HCT116 (cell line): ENCODE measurements around the gene KLK6. TPM values are rescaled to one million over a fixed set of nuclear protein-coding genes. Genes with fewer than 3 reads are reported as not detected.

ENCODE experiments used
- ATAC-seq: fragments of 200-7000 bp; cut with Tn5 transposase; 2 replicates; pipeline ENCODE4 v1.9.1; 2020; ENCODE audit warnings: mild to moderate bottlenecking, moderate library complexity
- BruUV-seq: library from RNA; stranded (reverse); fragments of 400-500 nt; replicated peaks from 2 replicates; lab custom pipeline; 2021; lab: Mats Ljungman, UMichigan
- CTCF ChIA-PET: fragments of 300-600 bp; sonication (Branson Sonifier 250); formaldehyde crosslinking; loops from one replicate; lab custom pipeline; 2021; ENCODE audit warnings: antibody characterized with exemption; lab: Charles Lee
- POLR2A ChIA-PET: fragments of 300-600, 350-600 bp; sonication (Branson Sonifier 250); formaldehyde crosslinking; loops from one replicate; lab custom pipeline; 2021; ENCODE audit warnings: antibody characterized with exemption; lab: Charles Lee
- RAD21 ChIA-PET, 2 experiments: fragments of 300-600 bp; sonication (Branson Sonifier 250); formaldehyde crosslinking; loops; one replicate each; lab custom pipeline; 2023; ENCODE audit warnings: low total read pairs in 2 of 2; ENCODE audit not compliant: uncharacterized antibody in 2 of 2, unreplicated experiment in 2 of 2, low non-redundant PET in 1 of 2; lab: Charles Lee
- DNase-seq: peaks from one replicate; pipeline ENCODE4 v3.0.0-alpha.2; 2010; ENCODE audit warnings: low read depth, low spot score
- H2AFZ ChIP-seq: fragments of 200-600 bp; shearing (Covaris generic), sonication (generic); 2 replicates; pipeline ENCODE4 v1.6.1; 2017; ENCODE audit warnings: low read depth, mixed run types, mixed read lengths, antibody characterized with exemption, low read length; ENCODE audit not compliant: poor library complexity, severe bottlenecking
- H3K27ac ChIP-seq: 2 replicates; pipeline ENCODE4 v1.5.1; 2012; ENCODE audit warnings: low read depth, low read length
- H3K27me3 ChIP-seq: fragments of 200-600 bp; sonication (generic); 2 replicates; pipeline ENCODE4 v1.6.1; 2016; ENCODE audit warnings: mixed run types, low read length, mixed read lengths; ENCODE audit not compliant: insufficient read depth
- H3K36me3 ChIP-seq, 2 experiments: fragments of 200-500 bp in 1 of 2; fragments of 200-600 bp in 1 of 2; sonication (Bioruptor generic) in 1 of 2; sonication (generic) in 1 of 2; 2 replicates each; pipeline versions ENCODE4 v1.5.1 to v1.6.1; 2014 to 2016; ENCODE audit warnings: low read length in 2 of 2, inconsistent platforms in 1 of 2, mixed read lengths in 1 of 2, mixed run types in 1 of 2; ENCODE audit not compliant: insufficient read depth in 2 of 2, control insufficient read depth in 1 of 2
- H3K4me1 ChIP-seq, 2 experiments: fragments of 200-600 bp in 1 of 2; sonication (generic) in 1 of 2; 2 replicates each; pipeline versions ENCODE4 v1.5.1 to v1.6.1; 2012 to 2017; ENCODE audit warnings: low read length in 2 of 2, inconsistent platforms in 1 of 2, mild to moderate bottlenecking in 1 of 2, mixed read lengths in 1 of 2, mixed run types in 1 of 2, moderate library complexity in 1 of 2; ENCODE audit not compliant: insufficient read depth in 2 of 2, control insufficient read depth in 1 of 2
- H3K4me2 ChIP-seq: fragments of 200-600 bp; sonication (generic); 2 replicates; pipeline ENCODE4 v1.6.1; 2017; ENCODE audit warnings: mixed run types, low read length, mixed read lengths
- H3K4me3 ChIP-seq, 2 experiments: fragments of 200-600 bp in 1 of 2; sonication (generic) in 1 of 2; replicated peaks in 1 of 2; 2 replicates each; pipeline ENCODE4 v1.5.1; 2011 to 2016; ENCODE audit warnings: low read length in 2 of 2, control low read depth in 1 of 2, low read depth in 1 of 2, mild to moderate bottlenecking in 1 of 2, mixed read lengths in 1 of 2, mixed run types in 1 of 2
- H3K79me2 ChIP-seq: fragments of 200-600 bp; sonication (generic); 2 replicates; pipeline ENCODE4 v1.6.1; 2017; ENCODE audit warnings: mild to moderate bottlenecking, mixed run types, low read length, moderate library complexity, mixed read lengths; ENCODE audit not compliant: insufficient read depth
- H3K9ac ChIP-seq: fragments of 200-600 bp; sonication (generic); 2 replicates; pipeline ENCODE4 v1.6.1; 2016; ENCODE audit warnings: low read length, mixed read lengths
- H3K9me2 ChIP-seq: fragments of 200-600 bp; sonication (generic), shearing (Covaris generic); 2 replicates; pipeline ENCODE4 v1.6.1; 2017; ENCODE audit warnings: mixed run types, mild to moderate bottlenecking, moderate library complexity; ENCODE audit not compliant: insufficient read depth
- H3K9me3 ChIP-seq, 2 experiments: fragments of 200-500 bp in 1 of 2; fragments of 200-600 bp in 1 of 2; sonication (Bioruptor generic) in 1 of 2; sonication (generic) in 1 of 2; 2 replicates each; pipeline ENCODE4 v1.6.1; 2014 to 2017; ENCODE audit warnings: low read length in 2 of 2, mixed read lengths in 2 of 2, inconsistent platforms in 1 of 2, low read depth in 1 of 2, mild to moderate bottlenecking in 1 of 2, mixed run types in 1 of 2, moderate library complexity in 1 of 2; ENCODE audit not compliant: control insufficient read depth in 1 of 2, insufficient read depth in 1 of 2
- H4K20me1 ChIP-seq: fragments of 200-600 bp; sonication (generic), shearing (Covaris generic); 2 replicates; pipeline ENCODE4 v1.6.1; 2017; ENCODE audit warnings: mixed run types, mild to moderate bottlenecking, moderate library complexity; ENCODE audit not compliant: insufficient read depth
- ATF3 ChIP-seq: IDR thresholded peaks from 2 replicates; pipeline ENCODE4 v1.6.1; 2012
- CBX3 ChIP-seq: IDR thresholded peaks from 2 replicates; pipeline ENCODE4 v1.6.1; 2012; ENCODE audit warnings: low read depth
- CEBPB ChIP-seq: IDR thresholded peaks from 2 replicates; pipeline ENCODE4 v1.6.1; 2012; ENCODE audit warnings: low read depth
- EGR1 ChIP-seq: IDR thresholded peaks from 2 replicates; pipeline ENCODE4 v1.6.1; 2012; ENCODE audit warnings: low read depth
- ELF1 ChIP-seq: IDR thresholded peaks from 2 replicates; pipeline ENCODE4 v1.6.1; 2012; ENCODE audit warnings: low read depth, borderline replicate concordance
- EZH2 ChIP-seq: fragments of 200-600 bp; sonication (generic); IDR thresholded peaks from 2 replicates; pipeline ENCODE4 v1.6.1; 2017; ENCODE audit warnings: antibody characterized with exemption, mixed run types
- JUND ChIP-seq: IDR thresholded peaks from 2 replicates; pipeline ENCODE4 v1.6.1; 2012
- MAX ChIP-seq: IDR thresholded peaks from 2 replicates; pipeline ENCODE4 v1.6.1; 2012
- POLR2A ChIP-seq: IDR thresholded peaks from 2 replicates; pipeline ENCODE4 v1.7.0; 2011; ENCODE audit warnings: borderline replicate concordance; ENCODE audit not compliant: insufficient read depth, insufficient read length; ENCODE audit errors: extremely low read depth
- POLR2AphosphoS5 ChIP-seq: IDR thresholded peaks from 2 replicates; pipeline ENCODE4 v1.6.1; 2011; ENCODE audit warnings: mild to moderate bottlenecking, low read depth, low read length, moderate library complexity
- SIN3A ChIP-seq: IDR thresholded peaks from 2 replicates; pipeline ENCODE4 v1.6.1; 2012; ENCODE audit warnings: low read depth
- SP1 ChIP-seq: IDR thresholded peaks from 2 replicates; pipeline ENCODE4 v1.6.1; 2012; ENCODE audit warnings: low read depth
- SRF ChIP-seq: IDR thresholded peaks from 2 replicates; pipeline ENCODE4 v1.6.1; 2012; ENCODE audit warnings: low read depth
- TCF7L2 ChIP-seq: IDR thresholded peaks from 2 replicates; pipeline ENCODE4 v1.7.0; 2011; ENCODE audit warnings: borderline replicate concordance, inconsistent platforms; ENCODE audit not compliant: insufficient read depth, insufficient read length; ENCODE audit errors: extremely low read depth
- YY1 ChIP-seq: IDR thresholded peaks from 2 replicates; pipeline ENCODE4 v1.6.1; 2011; ENCODE audit warnings: low read length, low read depth, moderate library complexity, mild to moderate bottlenecking; ENCODE audit not compliant: insufficient replicate concordance; ENCODE audit errors: extremely low read depth
- ZBTB33 ChIP-seq: IDR thresholded peaks from 2 replicates; pipeline ENCODE4 v1.6.1; 2011; ENCODE audit warnings: mild to moderate bottlenecking, low read length, moderate library complexity; ENCODE audit not compliant: insufficient replicate concordance; ENCODE audit errors: extremely low read depth
- ZFX ChIP-seq: fragments of 450-650 bp; IDR thresholded peaks from 2 replicates; pipeline ENCODE4 v1.6.1; 2017
- intact Hi-C: fragments of 100-400 bp; cut with micrococcal nuclease; formaldehyde crosslinking; loops from 2 replicates; pipeline ENCODE4 v1.10.0; 2022
- total RNA-seq: library from RNA; stranded (reverse); gene quantifications from one replicate; pipeline ENCODE4 v1.2.1, GENCODE V29; 2021; ENCODE audit not compliant: unreplicated experiment

KLK6 gene
- total RNA-seq, 1 experiment from 2014 or later = 40.5 TPM

GRCh38 chr19:50998686-50999085 lies 29.3 kb upstream of the KLK6 start (continued):
- TF ChIP-seq EGR1 (no peak), YY1 (no peak), ELF1 (no peak), ZFX (no peak), TCF7L2 (no peak), EZH2 (no peak)

GRCh38 chr19:50998061-50998460 lies 28.7 kb upstream of the KLK6 start:
- Histone ChIP-seq H3K9me2 (no peaks in the 10 kb centered on the region), H3K27ac (no peak overlapping the region), H3K9ac (no peak overlapping the region), H2AFZ (no peak overlapping the region), H3K36me3 (peaks cover 0 to 6% of the 10 kb centered on the region in 2 experiments; a peak in 1 of 4 replicates), H4K20me1 (no peaks in the 10 kb centered on the region), H3K9me3 (no peaks in the 10 kb centered on the region), H3K4me3 (no peak overlapping the region), H3K79me2 (peaks cover 11% of the 10 kb centered on the region; the same call in 1 of the 2 replicates), H3K27me3 (no peaks in the 10 kb centered on the region), H3K4me2 (no peak overlapping the region), H3K4me1 (peaks cover 15 to 50% of the 10 kb centered on the region in 2 experiments)
- TF ChIP-seq POLR2AphosphoS5 (no peak), MAX (no peak), SRF (no peak), SIN3A (no peak), YY1 (no peak)
- intact Hi-C loops = no loop called here
- ChIA-PET POLR2A (no interaction called here), RAD21 (no interaction called here), CTCF (no interaction called here)
- ATAC-seq (no peak), DNase-seq (no peak)
- no TSS peak for BruUV-seq

GRCh38 chr19:50994129-50994528 lies 24.7 kb upstream of the KLK6 start:
- Histone ChIP-seq H3K79me2 (no peaks in the 10 kb centered on the region), H3K4me1 (peaks cover 16 to 35% of the 10 kb centered on the region in 2 experiments), H3K9ac (no peak overlapping the region), H2AFZ (no peak overlapping the region), H3K9me2 (no peaks in the 10 kb centered on the region), H3K4me2 (no peak overlapping the region; the same call in 1 of the 2 replicates), H4K20me1 (no peaks in the 10 kb centered on the region), H3K27ac (no peak overlapping the region), H3K27me3 (no peaks in the 10 kb centered on the region), H3K9me3 (no peaks in the 10 kb centered on the region), H3K4me3 (no peak overlapping the region), H3K36me3 (peaks cover 0 to 6% of the 10 kb centered on the region in 2 experiments; a peak in 1 of 4 replicates)
- ChIA-PET POLR2A (interaction anchor here (0.6 to 4.2 kb wide), 3 partner anchors 8 to 72 kb away, joined by 3 to 19 read pairs (median 4); partner anchors contain the start of gene KLK8), RAD21 (no interaction called here), CTCF (no interaction called here)
- no TSS peak for BruUV-seq
- peak; percentile 59 for ATAC-seq
- no peak for DNase-seq
- intact Hi-C loops = no loop called here
- TF ChIP-seq YY1 (peak; percentile 69), ATF3 (no peak), CBX3 (peak; percentile 14; the same call in 1 of the 2 replicates), JUND (no peak), POLR2A (no peak), SRF (no peak), TCF7L2 (no peak), SP1 (peak; percentile 49; the same call in 1 of the 2 replicates), EGR1 (no peak), CEBPB (no peak), ZBTB33 (no peak), EZH2 (no peak)
